ENCODE measurements around the gene CYP4F12. TPM values are rescaled to one million over a fixed set of nuclear protein-coding genes. Genes with fewer than 3 reads are reported as not detected.

CYP4F12 gene
- total and polyA plus RNA-seq, 10 of the 15 experiments (the other 5 are each of a cell fraction or from before 2014, with no cell fraction given): 0.12 to 0.20 TPM; not detected in 8

- Histone ChIP-seq H3K79me2 (ENCODE audit: control insufficient read depth, insufficient read depth, low read length) (no peaks in the 10 kb centered on the region), H3K9ac (ENCODE audit: control insufficient read depth, insufficient read depth, low read length) (no peak overlapping the region), H3K27ac (ENCODE audit: control insufficient read depth, insufficient read depth) (no peak overlapping the region), H2AFZ (ENCODE audit: control insufficient read depth, low read depth, low read length) (no peak overlapping the region), H3K9me3 (replicated peaks; ENCODE audit: control insufficient read depth, insufficient read depth, low read length) (no peaks in the 10 kb centered on the region), H4K20me1 (ENCODE audit: control insufficient read depth, insufficient read depth) (no peaks in the 10 kb centered on the region), H3K4me3 (no peak overlapping the region), H3K36me3 (ENCODE audit: control insufficient read depth in 2 of 2, insufficient read depth in 2 of 2, low read length in 1 of 2) (no peaks in the 10 kb centered on the region), H3K4me2 (ENCODE audit: control insufficient read depth, insufficient read depth) (no peak overlapping the region), H3K4me1 (ENCODE audit: control insufficient read depth, insufficient read depth, low read length) (no peaks in the 10 kb centered on the region), H3K27me3 (replicated peaks in 1 of 2; ENCODE audit: control insufficient read depth in 2 of 2, insufficient read depth in 2 of 2, low read length in 1 of 2) (no peaks in the 10 kb centered on the region)
- 32% methylated on average over 1 of the region's 1 CpG for WGBS (ENCODE audit: insufficient coverage, insufficient replicate concordance, low lambda C conversion rate, missing lambda C conversion rate)
- intact Hi-C loops (cut with micrococcal nuclease; ENCODE audit: unreplicated experiment): no loop called here
- DNase-seq (ENCODE audit: low read depth, low spot score) (no peak), FAIRE-seq (no peak), ATAC-seq (no peak)
- CTCF ChIA-PET: no interaction called here
- SMC1A ChIA-PET (ENCODE audit: uncharacterized antibody, unreplicated experiment): interaction anchor here (0.6 kb wide), 1 partner anchor 10 kb away, joined by 3 read pairs; no protein-coding TSS in a partner anchor
- RAD21 ChIA-PET (ENCODE audit: unreplicated experiment): no interaction called here
- BruUV-seq (replicated peaks): no TSS peak
- POLR2A ChIA-PET: no interaction called here
- in situ Hi-C loops (cut with MboI): no loop called here
- no peak for TF ChIP-seq ZZZ3 (IDR thresholded peaks at IDR 0.05; ENCODE audit: control insufficient read depth, insufficient read length, low read depth)
- TF ChIP-seq, protein P1, sequence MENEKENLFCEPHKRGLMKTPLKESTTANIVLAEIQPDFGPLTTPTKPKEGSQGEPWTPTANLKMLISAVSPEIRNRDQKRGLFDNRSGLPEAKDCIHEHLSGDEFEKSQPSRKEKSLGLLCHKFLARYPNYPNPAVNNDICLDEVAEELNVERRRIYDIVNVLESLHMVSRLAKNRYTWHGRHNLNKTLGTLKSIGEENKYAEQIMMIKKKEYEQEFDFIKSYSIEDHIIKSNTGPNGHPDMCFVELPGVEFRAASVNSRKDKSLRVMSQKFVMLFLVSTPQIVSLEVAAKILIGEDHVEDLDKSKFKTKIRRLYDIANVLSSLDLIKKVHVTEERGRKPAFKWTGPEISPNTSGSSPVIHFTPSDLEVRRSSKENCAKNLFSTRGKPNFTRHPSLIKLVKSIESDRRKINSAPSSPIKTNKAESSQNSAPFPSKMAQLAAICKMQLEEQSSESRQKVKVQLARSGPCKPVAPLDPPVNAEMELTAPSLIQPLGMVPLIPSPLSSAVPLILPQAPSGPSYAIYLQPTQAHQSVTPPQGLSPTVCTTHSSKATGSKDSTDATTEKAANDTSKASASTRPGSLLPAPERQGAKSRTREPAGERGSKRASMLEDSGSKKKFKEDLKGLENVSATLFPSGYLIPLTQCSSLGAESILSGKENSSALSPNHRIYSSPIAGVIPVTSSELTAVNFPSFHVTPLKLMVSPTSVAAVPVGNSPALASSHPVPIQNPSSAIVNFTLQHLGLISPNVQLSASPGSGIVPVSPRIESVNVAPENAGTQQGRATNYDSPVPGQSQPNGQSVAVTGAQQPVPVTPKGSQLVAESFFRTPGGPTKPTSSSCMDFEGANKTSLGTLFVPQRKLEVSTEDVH (IDR thresholded peaks at IDR 0.05; ENCODE audit: low read depth, partially characterized antibody): no peak
- no peak for TF ChIP-seq MLLT1 (IDR thresholded peaks at IDR 0.05)
Observed at GRCh38 chr19:15715642-15716041, 42.8 kb downstream of the CYP4F12 start.

Data from GM12878 (cell line).